Measurements from ENCODE around the gene MYRFL. TPM values are rescaled to one million over a fixed set of nuclear protein-coding genes. Genes with fewer than 3 reads are reported as not detected.
A peak's percentile ranks its signal among the peaks of the same experiment; 100 is the strongest.

The MYRFL gene
- total RNA-seq, 2 donors from 2014 or later, result 0.27 TPM; not detected in 1

DNA sequence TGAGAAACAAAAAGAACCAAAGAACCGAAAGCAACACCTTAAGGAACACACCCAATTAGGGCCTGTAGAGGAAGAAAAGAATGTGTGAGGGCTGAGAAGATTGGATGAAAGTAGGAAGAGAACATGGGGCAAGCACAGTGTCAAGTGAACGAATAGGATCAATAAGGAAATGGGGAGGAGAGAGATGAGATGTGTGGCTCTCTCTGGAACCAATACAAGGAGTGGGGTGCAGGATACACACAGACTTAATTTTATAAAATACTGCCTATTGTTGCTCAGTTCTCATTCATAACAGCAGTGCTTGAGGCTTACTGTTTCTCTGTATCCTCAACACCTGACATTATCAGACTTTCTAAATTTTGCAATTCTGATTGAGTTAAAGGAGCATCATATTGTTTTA, 93.3 kb downstream of the MYRFL start:
- 98% methylated on average over 2 of the region's 2 CpGs for WGBS
- TF ChIP-seq POLR2AphosphoS5 (IDR thresholded peaks at IDR 0.05) (no peak), POLR2A (IDR thresholded peaks at IDR 0.05) (no peak)
- TF ChIP-seq, protein P1, sequence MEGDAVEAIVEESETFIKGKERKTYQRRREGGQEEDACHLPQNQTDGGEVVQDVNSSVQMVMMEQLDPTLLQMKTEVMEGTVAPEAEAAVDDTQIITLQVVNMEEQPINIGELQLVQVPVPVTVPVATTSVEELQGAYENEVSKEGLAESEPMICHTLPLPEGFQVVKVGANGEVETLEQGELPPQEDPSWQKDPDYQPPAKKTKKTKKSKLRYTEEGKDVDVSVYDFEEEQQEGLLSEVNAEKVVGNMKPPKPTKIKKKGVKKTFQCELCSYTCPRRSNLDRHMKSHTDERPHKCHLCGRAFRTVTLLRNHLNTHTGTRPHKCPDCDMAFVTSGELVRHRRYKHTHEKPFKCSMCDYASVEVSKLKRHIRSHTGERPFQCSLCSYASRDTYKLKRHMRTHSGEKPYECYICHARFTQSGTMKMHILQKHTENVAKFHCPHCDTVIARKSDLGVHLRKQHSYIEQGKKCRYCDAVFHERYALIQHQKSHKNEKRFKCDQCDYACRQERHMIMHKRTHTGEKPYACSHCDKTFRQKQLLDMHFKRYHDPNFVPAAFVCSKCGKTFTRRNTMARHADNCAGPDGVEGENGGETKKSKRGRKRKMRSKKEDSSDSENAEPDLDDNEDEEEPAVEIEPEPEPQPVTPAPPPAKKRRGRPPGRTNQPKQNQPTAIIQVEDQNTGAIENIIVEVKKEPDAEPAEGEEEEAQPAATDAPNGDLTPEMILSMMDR (IDR thresholded peaks at IDR 0.05), result no peak
- Histone ChIP-seq H3K27me3 (replicated peaks; ENCODE audit: insufficient read depth) (no peaks in the 10 kb centered on the region), H3K36me3 (no peaks in the 10 kb centered on the region), H3K4me1 (replicated peaks) (no peaks in the 10 kb centered on the region), H3K4me3 (no peak overlapping the region), H3K27ac (no peak overlapping the region), H3K9me3 (no peaks in the 10 kb centered on the region)
- intact Hi-C loops (cut with DNase I), result no loop called here
- no peak for DNase-seq (ENCODE audit: low spot score)

GRCh38 chr12:69919495-69919894, 94.5 kb downstream of the MYRFL start:
- H3K36me3 ChIP-seq, result no peaks in the 10 kb centered on the region
- DNase-seq (ENCODE audit: low spot score), result no peak
- H3K4me1 ChIP-seq (replicated peaks), result no peaks in the 10 kb centered on the region
- intact Hi-C loops (cut with DNase I), result no loop called here
- 25% methylated on average over 3 of the region's 3 CpGs for WGBS
- H3K4me3 ChIP-seq, result no peak overlapping the region
- H3K27ac ChIP-seq, result no peak overlapping the region
- H3K27me3 ChIP-seq (replicated peaks; ENCODE audit: insufficient read depth), result no peaks in the 10 kb centered on the region
- TF ChIP-seq POLR2AphosphoS5 (IDR thresholded peaks at IDR 0.05) (peak; percentile 64), POLR2A (IDR thresholded peaks at IDR 0.05) (no peak)
- TF ChIP-seq, protein P1 (IDR thresholded peaks at IDR 0.05), result no peak
- no peaks in the 10 kb centered on the region for H3K9me3 ChIP-seq

DNA sequence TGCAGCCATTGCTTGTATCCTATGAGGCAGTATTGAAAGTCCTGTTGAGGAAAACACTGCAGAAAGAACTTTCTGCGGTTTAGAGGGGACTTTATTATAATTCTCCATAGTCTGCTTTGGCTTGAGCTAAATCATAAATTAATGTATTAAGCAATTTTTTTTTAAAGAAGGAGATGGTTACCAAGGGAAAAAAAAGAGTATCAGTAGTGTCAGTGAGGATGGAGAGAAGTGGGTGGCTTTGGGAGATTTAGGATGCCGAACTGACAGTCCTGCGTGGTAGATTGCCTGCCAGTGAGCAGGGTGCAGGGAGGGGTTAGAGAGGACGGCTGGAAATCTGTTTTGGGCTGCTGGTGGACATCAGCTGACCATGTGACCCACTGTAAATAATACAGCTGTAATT, 96.8 kb downstream of the MYRFL start:
- no peaks in the 10 kb centered on the region for H3K4me1 ChIP-seq (replicated peaks)
- no peak overlapping the region for H3K27ac ChIP-seq
- intact Hi-C loops (cut with DNase I), result no loop called here
- no peaks in the 10 kb centered on the region for H3K27me3 ChIP-seq (replicated peaks; ENCODE audit: insufficient read depth)
- TF ChIP-seq POLR2AphosphoS5 (IDR thresholded peaks at IDR 0.05) (no peak), POLR2A (IDR thresholded peaks at IDR 0.05) (no peak)
- no peak for DNase-seq (ENCODE audit: low spot score)
- H3K9me3 ChIP-seq, result no peaks in the 10 kb centered on the region
- 62% methylated on average over 4 of the region's 4 CpGs for WGBS
- H3K4me3 ChIP-seq, result no peak overlapping the region
- no peaks in the 10 kb centered on the region for H3K36me3 ChIP-seq

DNA sequence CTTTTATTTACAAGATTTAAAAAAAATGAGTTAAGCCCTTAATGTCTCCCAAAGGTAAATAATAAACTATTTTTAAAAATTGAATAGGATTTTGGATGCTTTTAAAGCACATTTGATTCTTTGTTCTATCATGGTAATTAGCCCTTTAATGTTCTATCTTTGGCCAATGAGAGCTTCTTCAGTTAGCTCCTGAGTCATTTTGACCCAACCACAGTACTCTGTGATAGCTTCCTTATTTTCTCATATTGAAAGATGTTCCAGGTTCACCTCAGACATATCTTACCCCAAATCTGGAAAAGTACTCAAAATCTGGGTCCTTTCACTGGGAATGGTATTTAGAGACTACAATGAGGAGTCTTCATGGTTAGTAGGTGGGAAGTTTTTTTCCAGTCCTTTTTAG, 98.0 kb downstream of the MYRFL start:
- no peak for DNase-seq (ENCODE audit: low spot score)
- Histone ChIP-seq H3K4me3 (no peak overlapping the region), H3K36me3 (no peaks in the 10 kb centered on the region), H3K9me3 (no peaks in the 10 kb centered on the region), H3K27me3 (replicated peaks; ENCODE audit: insufficient read depth) (no peaks in the 10 kb centered on the region), H3K4me1 (replicated peaks) (no peaks in the 10 kb centered on the region), H3K27ac (no peak overlapping the region)
- TF ChIP-seq, protein P1 (IDR thresholded peaks at IDR 0.05), result no peak
- no peak for TF ChIP-seq POLR2A (IDR thresholded peaks at IDR 0.05)
- TF ChIP-seq POLR2AphosphoS5 (IDR thresholded peaks at IDR 0.05), result no peak
- intact Hi-C loops (cut with DNase I), result no loop called here

DNA sequence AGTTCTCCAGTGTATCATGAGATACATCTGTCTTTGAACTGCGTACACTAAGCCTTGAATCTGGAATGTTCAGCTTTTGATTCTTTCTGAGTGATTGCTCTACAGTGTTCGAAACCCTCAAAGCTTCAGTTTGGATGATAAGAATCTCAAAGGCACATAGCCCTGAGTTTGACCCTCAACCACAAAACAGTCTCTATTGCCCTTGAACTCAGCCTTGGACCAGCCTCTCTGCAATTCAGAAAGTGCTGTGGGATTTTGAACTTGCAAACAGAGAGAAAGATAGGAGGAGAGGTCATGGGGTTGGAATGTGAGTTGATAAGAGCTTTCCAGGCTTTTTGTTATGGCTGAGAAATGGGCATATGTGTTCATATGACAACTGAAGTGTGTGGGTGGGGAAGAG, 100.3 kb downstream of the MYRFL start:
- Histone ChIP-seq H3K4me3 (no peak overlapping the region), H3K27ac (no peak overlapping the region), H3K9me3 (no peaks in the 10 kb centered on the region), H3K27me3 (replicated peaks; ENCODE audit: insufficient read depth) (no peaks in the 10 kb centered on the region), H3K4me1 (replicated peaks) (no peaks in the 10 kb centered on the region), H3K36me3 (no peaks in the 10 kb centered on the region)
- no peak for DNase-seq (ENCODE audit: low spot score)
- TF ChIP-seq POLR2A (IDR thresholded peaks at IDR 0.05) (no peak), POLR2AphosphoS5 (IDR thresholded peaks at IDR 0.05) (no peak)
- TF ChIP-seq, protein P1 (IDR thresholded peaks at IDR 0.05), result no peak
- intact Hi-C loops (cut with DNase I), result no loop called here
- WGBS, result 84% methylated on average over 2 of the region's 2 CpGs
